GM18507 (cell line): Measurements from ENCODE around the gene GPR176.

Source experiments
- DNase-seq: peaks from one replicate; pipeline ENCODE4 v3.0.0; 2011; ENCODE audit warnings: low read depth; ENCODE audit not compliant: insufficient read length; ENCODE audit errors: extremely low spot score
- FAIRE-seq: peaks from 2 replicates; lab custom pipeline; 2011; peaks lifted over from hg19 to GRCh38; lab: Jason Lieb, UNC

GPR176 gene

DNA sequence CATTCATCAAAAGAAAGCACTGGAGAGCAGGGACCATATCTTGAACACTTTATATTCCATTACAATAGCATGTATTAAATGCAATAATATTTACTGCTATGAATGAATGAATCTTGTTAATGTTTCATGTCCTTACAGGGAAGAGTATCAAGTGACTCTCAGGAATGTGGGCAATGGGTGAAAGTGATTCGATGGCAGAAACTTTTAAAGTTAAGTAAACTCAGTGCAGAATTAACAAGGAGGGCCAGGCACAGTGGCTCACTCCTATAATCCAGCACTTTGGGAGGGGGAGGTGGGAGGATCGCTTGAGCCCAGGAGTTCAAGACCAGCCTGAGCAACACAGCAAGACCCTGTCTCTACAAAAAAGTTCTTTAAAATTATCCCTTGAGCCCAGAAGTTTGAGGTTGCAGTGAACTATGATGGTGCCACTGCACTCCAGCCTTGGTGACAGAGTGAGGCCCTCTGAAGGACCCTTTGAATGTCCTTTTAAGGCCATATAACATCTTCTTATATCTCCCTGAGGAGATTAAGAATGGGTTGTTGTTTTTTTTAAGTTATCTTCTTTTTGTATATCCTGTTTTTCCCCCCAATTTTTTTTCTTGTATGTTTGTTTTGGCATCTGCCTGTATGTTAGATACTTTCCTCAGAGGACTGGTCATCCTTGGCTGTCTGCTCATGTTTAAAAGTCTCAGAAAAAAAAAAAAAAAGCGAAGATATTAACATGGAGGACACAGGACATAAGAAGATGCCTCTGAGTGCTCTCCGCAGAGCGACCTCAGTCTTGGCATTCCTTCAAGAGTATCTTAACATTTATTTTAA lies 127.8 kb downstream of the GPR176 start:
- DNase-seq (no peak), FAIRE-seq (no peak)

DNA sequence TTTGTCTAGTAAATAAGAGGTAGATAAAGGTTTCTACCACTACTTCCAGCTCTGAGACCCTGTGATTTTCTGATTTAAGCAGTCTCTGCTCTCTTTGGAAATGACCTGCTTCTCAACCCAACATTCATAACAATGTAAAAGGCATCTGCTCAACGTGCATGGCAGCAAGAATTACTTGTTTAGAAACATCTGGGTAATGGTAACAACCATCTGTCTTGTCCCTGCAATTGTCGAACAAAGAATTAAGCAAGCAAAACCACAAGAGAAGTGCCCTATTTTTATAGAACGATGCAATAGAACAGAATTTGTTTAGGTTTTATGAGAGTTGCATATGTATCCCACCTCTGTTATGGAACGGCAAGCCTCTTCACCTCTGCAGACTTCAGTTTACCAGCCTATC lies 130.3 kb downstream of the GPR176 start:
- DNase-seq, result no peak
- FAIRE-seq, result no peak

DNA sequence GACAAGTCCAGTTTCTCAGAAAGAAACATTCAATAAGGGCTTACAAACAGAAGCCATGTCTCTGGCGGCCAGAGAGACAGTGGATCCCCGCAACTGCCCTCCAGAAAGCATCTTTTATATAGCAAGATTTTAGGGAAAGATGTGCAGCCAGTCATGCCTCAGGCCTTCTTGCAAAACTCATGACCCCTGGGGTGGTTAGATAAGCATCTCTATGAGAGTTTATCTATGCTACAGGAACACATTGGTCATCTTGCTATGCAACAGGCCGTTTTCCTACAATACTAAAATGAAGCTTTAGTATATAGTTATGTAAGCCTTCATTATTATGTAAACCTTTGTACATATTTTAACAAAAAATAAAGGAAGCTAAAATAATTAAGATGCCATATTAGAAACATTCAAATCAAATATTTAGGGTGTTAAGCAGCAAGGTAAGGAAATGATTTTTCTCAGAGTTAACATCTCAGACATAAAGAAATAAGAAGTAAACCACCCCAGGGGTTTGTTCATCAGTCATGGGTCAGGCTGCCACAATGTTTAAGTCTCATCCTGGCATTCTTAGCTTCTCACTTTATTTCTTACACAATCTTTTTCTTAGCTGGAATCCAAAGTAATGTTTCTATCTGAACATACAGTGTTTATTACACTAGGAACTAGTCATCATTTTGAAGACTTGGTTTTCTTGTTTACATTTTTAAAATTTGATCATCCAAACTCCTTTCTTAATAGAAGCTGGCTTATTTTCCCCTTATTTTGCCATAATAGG lies 131.1 kb downstream of the GPR176 start:
- FAIRE-seq, result no peak
- DNase-seq, result no peak

DNA sequence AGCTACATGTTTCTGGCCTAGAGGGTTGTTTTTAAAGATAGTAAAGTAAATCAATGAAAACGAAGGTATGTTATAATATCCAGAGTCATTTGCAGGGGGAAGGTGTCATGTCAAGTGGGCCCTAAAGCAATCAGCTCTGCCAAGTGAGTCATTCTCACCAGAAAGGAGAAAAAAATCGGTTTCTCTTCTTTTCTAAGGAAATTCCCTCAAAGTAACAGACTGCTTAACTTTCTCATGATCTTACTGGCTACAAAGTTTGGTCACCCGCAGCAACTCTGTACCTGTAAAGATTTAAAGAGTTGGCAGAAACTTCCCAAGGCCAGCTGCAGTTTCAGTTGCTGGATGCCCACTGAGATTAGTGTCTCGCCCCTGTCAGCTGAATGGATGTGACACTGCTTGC lies 132.0 kb downstream of the GPR176 start:
- FAIRE-seq, result no peak

DNA sequence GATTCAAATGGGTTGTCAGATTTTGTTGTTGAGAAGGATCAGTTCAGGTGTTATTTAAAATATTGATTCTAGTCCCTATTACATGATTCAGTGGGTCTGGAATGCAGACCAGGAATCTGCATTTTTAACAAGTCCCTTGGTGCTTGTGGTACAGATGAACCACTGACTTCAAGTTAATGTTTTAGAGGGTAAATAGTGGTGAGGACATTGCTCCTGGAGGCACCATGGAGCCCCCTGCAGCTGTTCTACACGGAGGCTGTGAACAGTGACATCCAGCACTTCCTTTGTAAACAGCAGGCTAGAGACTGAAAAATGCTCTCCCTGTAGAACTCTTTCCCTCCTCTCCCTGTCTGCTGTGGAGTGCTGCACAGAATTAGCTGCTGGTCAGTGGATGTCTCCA lies 132.6 kb downstream of the GPR176 start:
- FAIRE-seq (no peak), DNase-seq (no peak)

More for the DNA sequence above, 132.0 kb downstream of the GPR176 start:
- DNase-seq, result no peak

DNA sequence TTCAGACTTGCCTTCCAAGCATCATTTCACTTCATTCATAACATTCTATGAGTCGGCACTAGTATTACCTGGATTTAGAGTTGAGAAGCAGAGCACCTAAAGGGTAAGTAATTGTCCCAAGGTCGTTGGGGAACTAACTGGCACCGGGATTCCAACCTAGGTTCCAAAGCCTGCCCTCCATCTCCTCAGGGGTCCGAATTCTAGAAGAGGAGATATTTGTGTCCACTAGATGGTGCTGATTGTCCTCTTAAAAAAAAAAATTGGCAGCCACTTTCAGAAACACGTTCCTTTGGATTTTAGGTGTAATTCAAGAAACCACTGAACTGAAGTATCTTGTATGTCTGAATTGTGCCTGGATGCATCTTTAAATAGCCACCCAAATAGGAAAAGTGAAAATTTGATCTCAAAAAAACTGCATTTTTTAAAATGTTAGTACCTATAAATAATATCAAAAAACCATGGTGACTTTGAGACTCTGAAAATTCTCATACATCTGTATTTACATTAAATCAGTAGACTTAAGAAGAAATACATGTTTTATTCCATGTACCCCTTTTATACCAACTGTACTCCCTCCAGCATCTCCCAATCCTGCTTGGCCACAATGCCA lies 133.5 kb downstream of the GPR176 start:
- DNase-seq (no peak), FAIRE-seq (peak; percentile 59)

DNA sequence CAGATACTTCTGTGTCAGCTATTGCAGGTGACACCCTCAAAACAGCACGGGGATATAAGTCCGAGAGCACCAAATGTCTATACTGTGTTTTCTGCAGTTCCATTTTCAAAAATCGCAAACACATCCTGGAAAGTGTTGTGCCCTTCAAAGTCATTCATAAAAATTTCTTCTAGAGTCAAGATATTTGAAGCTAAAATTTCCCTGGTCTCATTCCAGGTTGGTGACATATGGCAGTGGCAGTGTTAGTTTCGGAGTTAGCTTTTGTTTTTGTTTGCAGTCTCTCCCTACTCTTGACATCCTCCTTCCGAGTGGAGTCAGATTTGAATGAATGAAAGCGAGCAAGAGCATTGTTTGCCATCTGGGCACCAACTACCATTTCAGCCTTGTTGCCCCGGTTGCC lies 134.2 kb downstream of the GPR176 start:
- no peak for FAIRE-seq
- DNase-seq, result no peak

DNA sequence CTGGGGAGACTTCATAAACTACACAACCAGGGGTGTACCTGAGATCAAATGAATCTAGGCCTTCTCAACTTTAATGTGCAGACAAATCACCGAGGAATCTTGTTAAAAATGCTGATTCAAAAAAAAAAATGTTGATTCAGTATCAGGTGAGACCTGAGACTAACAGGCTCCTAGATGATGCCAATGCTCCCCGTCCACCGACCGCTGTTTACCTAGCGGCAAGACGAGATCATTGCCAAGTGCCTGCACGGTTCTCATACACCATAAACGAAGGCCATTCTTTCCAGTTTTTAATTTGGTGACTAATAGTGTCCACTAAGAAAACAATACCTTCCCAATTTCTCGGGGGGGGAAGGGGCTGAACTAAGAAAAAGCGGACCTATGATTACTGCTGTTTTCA lies 134.9 kb downstream of the GPR176 start:
- FAIRE-seq (no peak), DNase-seq (no peak)

DNA sequence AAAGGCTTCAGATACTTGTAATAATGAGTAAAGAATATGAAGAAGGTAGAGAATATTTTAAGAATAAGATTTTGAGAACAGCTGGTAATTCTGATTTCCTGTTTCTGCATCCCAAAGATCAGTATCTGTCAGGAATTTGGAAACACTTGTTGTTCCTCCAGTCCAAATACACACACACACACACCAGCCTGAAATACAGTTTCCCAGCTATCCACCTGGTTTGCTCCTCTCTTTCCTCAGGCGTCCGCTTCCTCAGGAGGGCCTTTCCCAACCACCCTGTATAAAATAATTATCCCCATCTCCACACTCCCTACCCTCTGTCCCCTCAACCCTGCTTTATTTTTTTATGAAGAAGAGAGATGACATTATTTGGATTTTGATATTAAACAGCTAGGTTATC lies 135.4 kb downstream of the GPR176 start:
- no peak for DNase-seq

DNA sequence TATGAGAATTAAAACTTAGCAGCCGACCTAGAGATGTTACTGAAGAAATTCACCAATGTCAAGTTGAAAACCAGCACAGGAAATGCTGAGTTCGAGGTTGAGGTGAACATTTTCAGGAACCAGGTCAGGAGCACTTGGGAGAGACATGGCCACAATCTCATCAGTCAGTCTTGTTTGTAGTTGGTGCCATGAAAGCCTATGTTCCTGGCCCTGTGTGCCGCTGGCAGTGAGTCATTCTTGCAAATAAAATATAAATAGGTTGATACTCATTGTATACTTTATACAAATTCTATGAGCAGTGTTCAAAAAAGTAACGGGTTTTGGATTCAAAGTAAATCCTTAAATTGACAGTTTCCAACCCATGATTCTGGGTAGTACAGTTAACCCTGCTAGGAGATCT lies 135.9 kb downstream of the GPR176 start:
- DNase-seq, result no peak

More for the DNA sequence above, 135.4 kb downstream of the GPR176 start:
- no peak for FAIRE-seq

DNA sequence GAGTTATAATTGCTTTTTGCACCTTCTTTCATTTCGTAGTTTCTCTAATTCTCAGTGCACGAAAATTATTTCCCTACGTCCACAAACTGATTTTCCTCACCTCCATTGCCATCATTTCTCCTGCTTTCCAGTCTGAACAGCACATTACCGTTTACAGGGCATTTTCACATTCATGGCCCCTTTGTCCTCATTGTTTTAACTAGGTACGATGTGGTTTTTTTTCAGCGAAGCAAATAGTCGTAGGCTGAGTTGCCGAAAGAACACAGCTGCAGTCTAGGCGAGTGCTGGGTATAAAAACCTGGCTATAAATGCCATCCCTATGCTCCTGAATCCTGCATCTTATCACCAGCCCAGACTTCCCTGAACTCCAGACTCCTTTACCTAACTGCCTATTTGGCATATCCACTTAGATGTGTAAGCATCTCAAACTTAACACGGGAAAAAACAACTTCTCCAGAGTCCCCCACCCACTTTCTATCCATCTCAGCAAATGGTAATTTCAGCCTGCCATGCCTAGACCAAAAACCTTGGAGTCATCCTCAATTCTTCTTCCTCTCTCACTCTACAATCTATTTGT lies 136.7 kb downstream of the GPR176 start:
- FAIRE-seq (no peak), DNase-seq (no peak)

More for the DNA sequence above, 135.9 kb downstream of the GPR176 start:
- FAIRE-seq, result peak; percentile 18

DNA sequence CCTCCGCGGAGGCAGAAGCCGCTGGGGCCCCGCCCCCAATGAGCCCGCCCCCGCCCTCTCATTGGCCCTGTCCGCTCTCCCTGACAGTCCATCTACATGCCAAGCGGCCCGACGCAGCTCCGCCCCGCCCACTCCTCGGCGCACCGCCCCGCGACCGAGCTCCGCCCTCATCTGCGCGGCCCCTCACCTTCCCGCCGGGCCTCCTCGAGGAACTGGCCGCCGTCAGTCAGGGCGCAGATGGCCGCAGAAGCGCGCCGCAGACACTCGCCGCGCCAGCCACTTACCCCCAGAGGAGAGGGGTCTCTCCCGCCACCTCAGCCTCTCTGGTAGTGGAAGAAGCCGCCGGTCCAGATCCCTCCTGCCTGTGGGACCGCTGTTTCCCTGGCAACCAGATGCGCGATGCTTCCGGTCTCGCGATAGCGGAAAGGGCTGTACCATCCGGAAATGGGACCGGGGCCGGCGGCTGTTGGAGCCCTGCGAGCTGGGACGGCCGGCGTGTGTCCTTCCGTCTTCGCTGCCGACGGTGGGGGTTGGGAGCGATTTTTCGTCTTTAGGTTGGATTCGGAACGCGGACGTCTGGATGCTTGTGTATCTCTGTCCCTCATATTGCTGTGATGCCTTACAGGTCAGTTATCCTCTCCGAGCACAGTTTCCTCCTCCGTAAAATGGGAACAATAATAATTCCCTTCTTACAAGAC lies 137.5 kb downstream of the GPR176 start, which contains the start of gene FSIP1:
TSS of gene FSIP1 (minus strand) at position 401 of the 698 bp plus-strand sequence. CDS start 6,317 bp downstream, outside the sequence.
- DNase-seq, result peak; percentile 95
- peak; percentile 95 for FAIRE-seq

DNA sequence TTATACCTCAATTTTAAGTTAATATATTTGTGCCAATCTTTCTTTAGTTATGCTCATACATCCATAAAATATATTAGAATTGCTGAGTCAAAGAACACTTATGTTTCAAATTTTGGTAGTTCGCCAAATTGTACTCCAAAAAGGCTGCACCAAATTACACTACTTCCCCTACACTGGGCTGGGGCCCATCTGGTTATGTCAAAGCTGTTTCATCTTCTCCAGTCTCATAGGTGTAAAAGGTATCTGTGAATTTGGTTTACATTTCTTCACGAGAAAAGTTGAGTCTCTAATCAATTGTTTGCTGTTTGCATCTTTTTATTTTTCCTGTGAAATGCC lies 138.1 kb downstream of the GPR176 start:
- FAIRE-seq, result no peak
- no peak for DNase-seq

DNA sequence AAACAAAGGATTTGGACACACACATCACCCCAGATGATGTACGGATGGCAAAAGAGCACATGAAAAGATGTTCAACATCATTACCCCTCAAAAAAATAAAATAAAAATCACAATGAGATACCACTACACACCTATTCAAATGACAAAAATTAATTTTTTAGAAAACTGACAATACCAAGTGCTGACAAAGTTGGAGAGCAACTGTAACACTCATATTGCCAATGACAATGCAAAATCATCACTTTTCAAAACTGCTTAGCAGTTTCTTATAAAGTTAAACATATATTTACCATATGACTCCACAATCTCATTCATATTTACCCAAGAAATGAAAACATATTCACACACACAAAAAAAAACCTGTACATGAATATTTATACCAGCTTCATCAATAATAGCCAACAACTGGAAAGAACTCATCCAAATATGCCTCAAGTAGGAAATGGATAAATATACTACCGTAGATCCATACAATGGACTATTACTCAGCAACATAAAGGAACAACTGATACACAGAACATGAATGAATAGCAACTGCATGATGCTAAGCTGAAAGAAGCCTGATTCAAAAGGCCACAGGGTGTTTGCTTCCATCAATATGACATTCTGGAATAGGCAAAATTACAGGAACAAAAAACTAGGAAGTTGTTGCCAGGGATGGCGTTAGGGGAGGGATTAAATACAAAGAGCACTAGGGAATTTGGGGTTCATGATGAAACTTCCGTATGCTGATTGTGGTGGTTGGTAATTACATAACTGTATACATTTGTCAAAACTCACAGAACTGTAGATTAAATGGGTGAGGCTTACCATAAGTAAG lies 138.7 kb downstream of the GPR176 start:
- FAIRE-seq, result no peak
- DNase-seq, result no peak

DNA sequence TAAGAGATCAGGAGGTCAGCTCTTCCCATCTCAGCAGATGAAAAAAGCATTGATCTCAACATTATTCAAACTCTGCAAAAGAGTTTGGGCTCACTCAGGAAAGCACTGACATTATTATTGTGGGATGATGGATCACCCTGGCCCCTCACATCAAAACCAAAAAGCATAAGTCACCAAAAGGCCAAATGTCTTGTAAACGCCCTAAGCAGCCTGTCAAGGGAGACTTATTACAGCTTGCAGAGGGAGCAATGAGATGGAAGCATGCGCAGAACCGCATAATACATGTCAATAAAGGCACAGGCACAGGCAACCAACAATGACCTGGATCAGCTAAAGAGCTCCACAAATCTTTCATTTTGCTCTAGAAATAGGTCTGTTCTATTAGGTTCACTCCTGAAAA lies 142.0 kb downstream of the GPR176 start:
- FAIRE-seq, result no peak
- DNase-seq, result no peak

DNA sequence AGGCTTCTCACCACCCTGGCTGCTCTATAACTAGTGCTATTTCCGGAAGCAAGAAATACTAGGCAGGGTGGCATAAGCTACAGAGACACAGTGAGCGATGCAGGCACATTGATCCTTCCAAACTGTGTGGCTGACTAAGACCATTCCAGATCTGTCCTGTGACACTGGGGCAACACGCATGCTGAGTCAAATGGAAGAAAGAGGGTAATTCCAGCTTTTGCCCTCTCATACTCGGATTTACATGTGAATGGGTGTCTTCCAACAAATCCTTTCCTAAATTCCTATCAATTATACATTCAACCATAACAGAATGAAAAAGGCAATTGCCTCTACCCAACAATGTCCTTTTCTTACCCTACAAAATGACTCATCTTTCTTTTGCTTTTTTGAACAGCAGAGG lies 142.6 kb downstream of the GPR176 start:
- no peak for DNase-seq
- FAIRE-seq, result no peak

DNA sequence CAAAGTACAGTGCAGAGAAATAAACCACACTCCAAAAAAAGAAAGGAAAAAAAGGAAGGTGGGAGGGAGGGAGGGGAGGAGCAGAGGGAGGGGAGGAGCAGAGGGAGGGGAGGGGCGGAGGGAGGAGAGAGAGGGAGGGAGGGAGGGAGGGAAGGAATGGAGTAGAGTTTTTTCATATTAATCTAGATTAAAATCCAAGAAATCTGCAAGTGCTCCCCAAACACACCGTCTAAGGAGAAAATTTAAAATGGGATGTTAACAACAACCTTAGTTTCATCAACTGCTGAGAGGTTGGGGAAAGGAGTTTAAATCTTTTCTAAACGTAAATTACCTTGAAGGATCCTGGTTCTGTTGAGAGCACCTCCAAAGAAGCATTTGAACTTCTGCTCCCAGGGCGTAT lies 144.0 kb downstream of the GPR176 start:
- FAIRE-seq, result no peak
- DNase-seq, result no peak

DNA sequence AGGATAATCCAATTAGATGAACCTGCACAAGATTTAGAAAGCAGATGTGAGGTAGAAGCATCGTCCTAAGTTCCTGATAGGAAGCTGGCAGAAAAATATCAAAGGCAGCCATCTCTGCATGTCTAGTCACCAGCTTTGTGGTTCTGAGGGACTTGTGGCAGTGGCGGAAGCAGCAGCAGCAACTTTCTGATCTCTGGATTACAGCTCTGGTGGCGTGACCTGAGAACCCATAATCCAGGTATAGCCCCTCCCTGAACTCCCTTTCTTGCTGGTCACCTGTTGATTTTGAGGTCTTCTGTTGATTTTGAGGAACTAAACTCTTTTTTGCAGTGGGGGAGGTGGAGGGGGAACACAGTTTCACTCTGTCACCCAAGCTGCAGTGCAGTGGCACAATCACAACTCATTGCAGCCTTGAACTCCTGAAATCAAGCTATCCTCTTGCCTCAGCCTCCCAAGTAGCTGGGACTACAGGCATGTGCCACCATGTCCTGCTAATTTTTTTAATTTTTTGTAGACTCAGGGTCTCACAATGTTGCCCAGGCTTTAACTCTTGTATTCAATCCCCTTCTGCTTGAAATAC lies 145.3 kb downstream of the GPR176 start:
- DNase-seq (no peak), FAIRE-seq (no peak)
